Heart right ventricle (tissue), 16 donors: ENCODE results near the gene PTGER2. TPM values are rescaled to one million over a fixed set of nuclear protein-coding genes. Genes with fewer than 3 reads are reported as not detected.

Experiments used
- ATAC-seq, 8 donors: fragments of 200-7000 bp; cut with Tn5 transposase; one replicate each; pipeline ENCODE4 v1.9.1; 2020; ENCODE audit warnings: mild to moderate bottlenecking in 8 of 8, moderate library complexity in 8 of 8, moderate number of reproducible peaks in 1 of 8
- DNase-seq, 2 donors: peaks; one replicate each; pipeline ENCODE4 v3.0.0-alpha.2; 2020
- H3K27ac ChIP-seq, 10 donors: fragments of 200-600 bp; sonication (generic) in 2 of 10; one replicate each; pipeline versions ENCODE4 v1.5.0 to v1.8.0; 2020 to 2022; ENCODE audit warnings: mild to moderate bottlenecking in 3 of 10
- H3K27me3 ChIP-seq, 7 donors: fragments of 200-600 bp; one replicate each; pipeline ENCODE4 v1.8.0; 2021 to 2022; ENCODE audit warnings: mild to moderate bottlenecking in 2 of 7
- H3K36me3 ChIP-seq, 9 donors: fragments of 200-600 bp; sonication (generic) in 1 of 9; one replicate each; pipeline versions ENCODE4 v1.5.0 to v1.8.0; 2020 to 2022; ENCODE audit warnings: mild to moderate bottlenecking in 2 of 9
- H3K4me1 ChIP-seq, 9 donors: fragments of 200-600 bp; sonication (generic) in 1 of 9; one replicate each; pipeline versions ENCODE4 v1.5.0 to v1.8.0; 2020 to 2022; ENCODE audit warnings: mild to moderate bottlenecking in 4 of 9
- H3K4me3 ChIP-seq, 10 donors: fragments of 200-600 bp; sonication (generic) in 2 of 10; one replicate each; pipeline versions ENCODE4 v1.5.0 to v1.8.0; 2020 to 2022; ENCODE audit warnings: mild to moderate bottlenecking in 7 of 10, moderate library complexity in 2 of 10
- H3K9me3 ChIP-seq, 11 donors: fragments of 200-600 bp in 10 of 11; sonication (generic) in 2 of 11; one replicate each; pipeline versions ENCODE4 v1.5.0 to v1.8.0; 2013 to 2022; ENCODE audit warnings: mild to moderate bottlenecking in 2 of 11, control low read depth in 1 of 11, moderate library complexity in 1 of 11
- WGBS, 2 donors: extraction: QIAGEN DNeasy Blood & Tissue Kit; methylation state at CpG; one replicate each; pipeline ENCODE4 v1.1.7; 2013; ENCODE audit warnings: inconsistent platforms in 1 of 2; 5-methylcytosine and 5-hydroxymethylcytosine counted together
- intact Hi-C, 10 donors: fragments of 100-400 bp; cut with DNase I; formaldehyde crosslinking; loops; one replicate each; pipeline versions ENCODE4 v1.11.1 to v1.14.2; 2022
- polyA plus RNA-seq, 2 donors: library from polyadenylated mRNA; stranded (reverse); fragments of 200-250 nt; gene quantifications; one replicate each; pipeline ENCODE4 v1.2.3, GENCODE V29; 2013
- total RNA-seq, 10 donors: library from RNA; stranded (reverse); fragmentation: NEBNext Ultra II Directional in 3 of 10; extraction: Animal tissue kit (Norgen Biotek cat#: 25700) in 3 of 10; gene quantifications; one replicate each; pipeline versions ENCODE4 v1.2.1 to v1.2.4, GENCODE V29; 2021 to 2023
- TF ChIP-seq, protein P1 (sequence below), 9 donors: fragments of 200-600 bp; sonication (generic) in 2 of 9; IDR thresholded peaks; one replicate each; pipeline versions ENCODE4 v1.5.0 to v1.8.0; 2021 to 2022; ENCODE audit warnings: antibody characterized with exemption in 9 of 9, mild to moderate bottlenecking in 5 of 9, moderate library complexity in 1 of 9
- donor health status: Arrhythmogenic right ventricular cardiomyopathy.
- donor health status: ischemic (EF 13 %, LVEDD 7.1; RV severe dilation, severe dysfunction).
- donor health status: healthy with polysubstance abuse.
- donor health status: DM: no; HTN: yes; CAD: no.
- donor health status: DM: no; HTN: no; CAD: no.
- donor health status: ischemic (EF 25% LVEDD 6.9; RV normal size, moderate dysfunction).
- donor health status: ischemic (EF 25% LVEDD 5.7; RV mildly dilated, moderate dysfunction).
- donor health status: healthy.
- donor health status: DM: yes; HTN: yes; CAD: no.
- donor health status: Ischemic cardiomyopathy.
- donor health status: ischemic (EF 35%, LVEDD 5.7; RV mildly dilated, moderate dysfunction).
- donor health status: nonischemic (EF 11% LVEDD 7.7; RV severe dilation, severe dysfunction).
- donor health status: DM: yes; HTN: yes; CAD: no.
- donor health status: PGD.
- donor health status: ischemic (EF 29% LVEDD 5.4; RV normal size, mild dysfunction).
- donor health status: nonischemic (EF 23%, LVEDD 6.1; RV moderate dilation, normal function).

PTGER2 gene
- total and polyA plus RNA-seq, 12 donors, result 0.11 to 2.4 (median 0.34) TPM

DNA sequence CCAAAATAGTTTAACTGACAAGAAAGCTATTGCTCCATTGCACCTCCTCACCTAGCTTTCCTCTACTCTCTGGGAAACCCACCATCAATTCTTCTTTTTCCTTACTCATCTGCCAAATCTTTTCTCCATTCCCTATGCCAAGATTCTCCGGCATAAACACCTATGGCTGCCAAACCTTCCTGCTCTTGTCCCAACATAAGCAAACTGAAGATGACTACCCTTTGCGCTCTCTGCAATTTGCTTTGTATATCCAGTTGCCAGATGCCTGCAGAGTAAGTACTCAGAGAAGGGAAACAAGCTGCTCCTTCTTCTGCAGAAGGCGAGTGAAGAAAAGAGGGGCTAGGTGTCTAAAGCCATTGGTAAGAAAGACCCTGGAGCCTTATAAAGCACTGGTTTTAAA lies 11.5 kb downstream of the PTGER2 start:
- intact Hi-C loops, result loop anchor here in 1 of 10 donors (1.0 kb wide), 1 partner anchor 31 kb away; no protein-coding TSS in a partner anchor
- 92 to 94% methylated on average over 3 of the region's 3 CpGs for WGBS, 2 donors
- TF ChIP-seq, protein P1, sequence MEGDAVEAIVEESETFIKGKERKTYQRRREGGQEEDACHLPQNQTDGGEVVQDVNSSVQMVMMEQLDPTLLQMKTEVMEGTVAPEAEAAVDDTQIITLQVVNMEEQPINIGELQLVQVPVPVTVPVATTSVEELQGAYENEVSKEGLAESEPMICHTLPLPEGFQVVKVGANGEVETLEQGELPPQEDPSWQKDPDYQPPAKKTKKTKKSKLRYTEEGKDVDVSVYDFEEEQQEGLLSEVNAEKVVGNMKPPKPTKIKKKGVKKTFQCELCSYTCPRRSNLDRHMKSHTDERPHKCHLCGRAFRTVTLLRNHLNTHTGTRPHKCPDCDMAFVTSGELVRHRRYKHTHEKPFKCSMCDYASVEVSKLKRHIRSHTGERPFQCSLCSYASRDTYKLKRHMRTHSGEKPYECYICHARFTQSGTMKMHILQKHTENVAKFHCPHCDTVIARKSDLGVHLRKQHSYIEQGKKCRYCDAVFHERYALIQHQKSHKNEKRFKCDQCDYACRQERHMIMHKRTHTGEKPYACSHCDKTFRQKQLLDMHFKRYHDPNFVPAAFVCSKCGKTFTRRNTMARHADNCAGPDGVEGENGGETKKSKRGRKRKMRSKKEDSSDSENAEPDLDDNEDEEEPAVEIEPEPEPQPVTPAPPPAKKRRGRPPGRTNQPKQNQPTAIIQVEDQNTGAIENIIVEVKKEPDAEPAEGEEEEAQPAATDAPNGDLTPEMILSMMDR (IDR thresholded peaks at IDR 0.05), result no peak
- Histone ChIP-seq H3K27ac (peak overlapping the region in 1 of 10 donors; percentile 42), H3K4me1 (peaks cover 0 to 48% (median 0%) of the 10 kb centered on the region in 9 donors), H3K4me3 (no peak overlapping the region), H3K9me3 (peaks cover 0 to 31% (median 10%) of the 10 kb centered on the region in 11 donors), H3K27me3 (no peaks in the 10 kb centered on the region), H3K36me3 (no peaks in the 10 kb centered on the region)
- ATAC-seq (no peak), DNase-seq (no peak)

DNA sequence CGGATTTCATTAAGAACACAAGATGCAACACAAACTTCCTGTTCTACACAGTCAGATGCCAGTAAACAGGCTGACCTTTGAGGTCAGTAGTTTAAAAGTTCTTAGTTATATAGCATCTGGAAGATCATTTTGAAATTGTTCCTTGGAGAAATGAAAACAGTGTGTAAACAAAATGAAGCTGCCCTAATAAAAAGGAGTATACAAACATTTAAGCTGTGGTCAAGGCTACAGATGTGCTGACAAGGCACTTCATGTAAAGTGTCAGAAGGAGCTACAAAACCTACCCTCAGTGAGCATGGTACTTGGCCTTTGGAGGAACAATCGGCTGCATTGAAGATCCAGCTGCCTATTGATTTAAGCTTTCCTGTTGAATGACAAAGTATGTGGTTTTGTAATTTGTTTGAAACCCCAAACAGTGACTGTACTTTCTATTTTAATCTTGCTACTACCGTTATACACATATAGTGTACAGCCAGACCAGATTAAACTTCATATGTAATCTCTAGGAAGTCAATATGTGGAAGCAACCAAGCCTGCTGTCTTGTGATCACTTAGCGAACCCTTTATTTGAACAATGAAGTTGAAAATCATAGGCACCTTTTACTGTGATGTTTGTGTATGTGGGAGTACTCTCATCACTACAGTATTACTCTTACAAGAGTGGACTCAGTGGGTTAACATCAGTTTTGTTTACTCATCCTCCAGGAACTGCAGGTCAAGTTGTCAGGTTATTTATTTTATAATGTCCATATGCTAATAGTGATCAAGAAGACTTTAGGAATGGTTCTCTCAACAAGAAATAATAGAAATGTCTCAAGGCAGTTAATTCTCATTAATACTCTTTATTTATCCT lies 13.5 kb downstream of the PTGER2 start:
- 61 to 71% methylated on average over 4 of the region's 4 CpGs for WGBS, 2 donors
- no peak overlapping the region for H3K4me3 ChIP-seq
- H3K36me3 ChIP-seq, result no peaks in the 10 kb centered on the region
- H3K27me3 ChIP-seq, result no peaks in the 10 kb centered on the region
- peak overlapping the region in 1 of 10 donors; percentile 67 for H3K27ac ChIP-seq
- intact Hi-C loops, result no loop called here
- H3K4me1 ChIP-seq, result peaks cover 0 to 48% (median 0%) of the 10 kb centered on the region in 9 donors
- TF ChIP-seq, protein P1 (IDR thresholded peaks at IDR 0.05), result no peak
- ATAC-seq (peak in 1 of 8 donors; percentile 73), DNase-seq (no peak)
- H3K9me3 ChIP-seq, result peaks cover 0 to 11% (median 0%) of the 10 kb centered on the region in 11 donors

DNA sequence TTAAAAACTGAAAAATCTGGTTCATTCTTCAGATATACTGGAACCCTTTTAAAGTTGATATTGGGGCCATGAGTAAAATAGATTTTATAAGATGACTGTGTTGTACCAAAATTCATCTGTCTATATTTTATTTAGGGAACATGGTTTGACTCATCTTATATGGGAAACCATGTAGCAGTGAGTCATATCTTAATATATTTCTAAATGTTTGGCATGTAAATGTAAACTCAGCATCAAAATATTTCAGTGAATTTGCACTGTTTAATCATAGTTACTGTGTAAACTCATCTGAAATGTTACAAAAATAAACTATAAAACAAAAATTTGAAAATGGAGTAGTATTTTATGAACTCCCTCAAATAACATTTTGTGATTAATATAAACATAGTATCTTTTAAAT lies 14.2 kb downstream of the PTGER2 start:
- TF ChIP-seq, protein P1 (IDR thresholded peaks at IDR 0.05), result no peak
- H3K4me3 ChIP-seq, result no peak overlapping the region
- DNase-seq (no peak), ATAC-seq (no peak)
- no peaks in the 10 kb centered on the region for H3K27me3 ChIP-seq
- H3K4me1 ChIP-seq, result peaks cover 0 to 50% (median 0%) of the 10 kb centered on the region in 9 donors
- no peaks in the 10 kb centered on the region for H3K36me3 ChIP-seq
- intact Hi-C loops, result no loop called here
- H3K9me3 ChIP-seq, result peaks cover 0 to 4% (median 0%) of the 10 kb centered on the region in 11 donors
- H3K27ac ChIP-seq, result peak overlapping the region in 1 of 10 donors; percentile 67

DNA sequence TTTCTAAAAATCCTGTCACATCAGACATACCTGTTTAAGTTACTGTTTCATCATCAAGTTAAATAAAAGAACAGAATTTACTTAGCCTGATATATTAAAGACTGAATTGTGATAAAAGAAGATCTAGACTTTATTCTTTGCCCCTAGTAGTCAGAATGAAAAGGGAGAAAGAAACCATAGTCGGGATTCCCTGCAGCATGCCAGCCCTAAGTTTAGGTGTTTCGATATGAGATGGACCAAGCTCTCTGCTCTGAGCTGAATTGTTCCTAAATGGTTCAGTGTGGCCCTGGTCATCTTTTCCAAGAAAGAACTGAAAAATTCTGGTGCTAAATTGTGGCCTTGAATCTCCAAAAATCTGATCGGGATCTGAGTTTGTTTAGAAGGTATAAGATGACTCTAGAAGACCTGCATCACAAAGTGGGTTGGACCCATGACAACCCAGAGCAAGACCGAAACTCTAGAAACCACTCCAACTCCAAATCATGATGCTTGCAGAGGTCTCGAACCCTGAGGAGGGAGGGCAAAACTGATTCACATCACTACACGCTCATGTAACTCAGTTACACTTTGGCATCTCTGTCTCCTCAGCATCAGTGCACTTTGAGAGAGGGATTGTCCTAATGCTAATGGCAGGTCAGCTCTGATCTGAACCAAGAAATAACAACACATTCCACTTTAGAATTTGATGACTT lies 15.7 kb downstream of the PTGER2 start:
- intact Hi-C loops, result no loop called here
- Histone ChIP-seq H3K9me3 (no peaks in the 10 kb centered on the region), H3K4me3 (no peak overlapping the region), H3K27me3 (peaks cover 0 to 1% (median 0%) of the 10 kb centered on the region in 7 donors), H3K36me3 (no peaks in the 10 kb centered on the region), H3K4me1 (peaks cover 0 to 52% (median 0%) of the 10 kb centered on the region in 9 donors), H3K27ac (no peak overlapping the region)
- 75 to 84% methylated on average over 6 of the region's 6 CpGs for WGBS, 2 donors
- DNase-seq (no peak), ATAC-seq (no peak)
- TF ChIP-seq, protein P1 (IDR thresholded peaks at IDR 0.05), result no peak
